ENCODE data around the gene DIP2C.

The DIP2C gene

DNA sequence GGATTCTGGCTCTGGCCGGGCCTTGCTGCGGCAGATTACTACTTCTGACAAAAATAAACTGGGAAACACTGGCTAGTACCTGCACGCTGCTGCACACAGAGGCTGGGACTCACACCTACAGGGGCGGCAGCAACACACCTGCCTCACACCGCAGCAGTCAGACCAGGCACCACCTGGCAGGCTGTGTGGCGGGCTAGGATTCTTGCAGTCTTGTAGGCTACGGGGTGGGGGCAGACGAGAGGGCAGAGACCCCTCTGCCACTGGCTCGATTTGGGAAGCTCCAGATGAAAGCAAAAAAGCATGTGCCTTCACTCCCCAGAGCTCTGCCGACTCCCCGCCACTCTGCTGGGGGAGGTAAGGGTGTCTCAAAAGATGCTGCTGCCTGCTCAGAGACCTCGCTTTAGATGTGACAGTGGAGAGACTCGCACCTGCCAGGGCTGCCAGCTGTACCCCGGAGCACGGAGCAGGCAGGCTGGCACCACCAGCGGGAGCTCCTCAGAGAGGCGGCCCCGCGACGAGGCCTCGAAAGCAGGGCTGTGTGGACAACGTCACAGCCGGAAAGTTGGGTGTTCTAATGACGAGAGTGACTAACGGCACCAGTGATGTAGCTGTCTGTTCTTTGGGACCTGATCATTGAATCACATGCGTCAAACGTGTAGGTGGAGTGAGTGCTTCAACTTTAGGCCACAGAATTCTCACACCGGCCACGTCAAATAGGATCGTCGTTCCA lies 303.7 kb downstream of the DIP2C start:
- CTCF ChIA-PET, result no interaction called here
- H3K27ac ChIP-seq, result no peak overlapping the region
- TF ChIP-seq CTCF (conservative IDR thresholded peaks at IDR 0.05; ENCODE audit: low read depth), result no peak
- no peak for DNase-seq (ENCODE audit: low spot score)
- POLR2A ChIA-PET (ENCODE audit: low non-redundant PET), result no interaction called here

DNA sequence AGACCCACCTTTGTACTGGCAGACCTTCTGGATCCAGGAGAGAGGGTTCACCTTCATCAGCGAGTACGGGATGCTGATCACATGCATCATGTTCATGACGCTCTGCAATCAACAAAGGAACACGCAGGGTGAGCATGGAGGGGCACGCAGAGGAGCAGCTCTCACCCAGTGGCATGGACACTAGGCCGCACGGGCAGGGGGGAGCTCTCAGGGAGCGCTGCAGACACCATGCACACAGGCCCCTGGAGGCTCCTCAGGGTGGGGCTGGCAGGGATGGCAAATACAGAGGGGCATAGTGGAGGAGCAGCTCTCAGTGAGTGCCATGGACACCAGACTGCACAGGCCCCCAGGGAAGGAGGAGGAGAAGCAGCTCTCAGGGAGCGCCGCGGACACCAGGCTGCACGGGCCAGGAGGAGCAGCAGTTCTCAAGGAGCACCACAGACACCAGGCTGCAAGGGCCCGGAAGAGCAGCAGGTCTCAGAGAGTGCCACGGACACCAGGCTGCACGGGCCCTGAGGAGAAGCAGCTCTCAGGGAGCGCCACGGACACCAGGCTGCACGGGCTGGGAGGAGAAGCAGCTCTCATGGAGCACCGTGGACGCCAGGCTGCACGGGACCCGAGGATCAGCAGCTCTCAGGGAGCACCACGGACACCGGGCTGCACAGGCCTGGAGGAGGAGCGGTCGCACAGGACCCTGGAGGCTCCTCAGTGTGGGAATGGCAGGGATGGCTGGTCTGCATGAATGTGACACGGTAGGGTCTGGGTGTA lies 304.7 kb downstream of the DIP2C start:
- TF ChIP-seq CTCF (conservative IDR thresholded peaks at IDR 0.05; ENCODE audit: low read depth), result no peak
- no peak for DNase-seq (ENCODE audit: low spot score)
- no peak overlapping the region for H3K27ac ChIP-seq
- ChIA-PET CTCF (no interaction called here), POLR2A (ENCODE audit: low non-redundant PET) (no interaction called here)

DNA sequence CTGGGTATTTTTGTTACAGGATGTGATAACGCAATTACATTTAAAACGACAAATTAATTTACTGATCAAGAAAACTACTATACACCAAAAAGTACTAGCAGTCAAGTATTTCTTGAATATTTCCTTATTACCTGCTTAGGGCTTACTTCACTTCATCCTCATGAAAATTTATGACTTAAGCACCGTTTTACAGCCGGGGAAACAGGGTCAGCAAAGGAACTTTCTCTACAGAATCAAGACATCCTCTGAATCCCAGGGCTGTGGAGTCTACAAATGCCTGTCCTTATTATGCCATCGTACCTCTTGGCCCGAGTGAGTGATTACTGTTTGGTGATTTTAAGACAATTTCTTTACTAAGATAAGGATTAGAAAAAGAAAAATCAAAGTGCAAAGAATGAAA lies 305.9 kb downstream of the DIP2C start:
- CTCF ChIA-PET, result no interaction called here
- TF ChIP-seq CTCF (conservative IDR thresholded peaks at IDR 0.05; ENCODE audit: low read depth), result no peak
- no peak for DNase-seq (ENCODE audit: low spot score)
- POLR2A ChIA-PET (ENCODE audit: low non-redundant PET), result no interaction called here
- H3K27ac ChIP-seq, result no peak overlapping the region

DNA sequence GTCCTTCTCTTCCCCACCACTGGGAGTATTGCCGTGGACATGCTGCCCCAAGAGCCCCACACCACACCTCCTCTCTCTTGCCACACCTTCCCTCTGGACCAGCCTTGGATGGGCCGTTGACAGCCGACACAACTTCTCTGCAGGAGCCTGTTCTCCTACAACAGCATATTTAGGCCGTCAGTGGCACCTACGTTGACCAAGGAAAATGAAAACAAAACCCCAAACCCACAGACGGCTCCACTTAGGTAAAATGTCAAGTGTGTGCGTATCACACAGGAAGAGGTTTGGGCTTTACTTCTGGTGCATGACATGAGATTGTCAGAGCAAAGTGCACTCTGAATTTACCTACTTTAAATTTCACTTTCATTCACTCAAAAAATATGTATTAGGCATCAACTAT lies 307.7 kb downstream of the DIP2C start:
- no peak overlapping the region for H3K27ac ChIP-seq
- CTCF ChIA-PET, result no interaction called here
- no peak for DNase-seq (ENCODE audit: low spot score)
- TF ChIP-seq CTCF (conservative IDR thresholded peaks at IDR 0.05; ENCODE audit: low read depth), result no peak
- POLR2A ChIA-PET (ENCODE audit: low non-redundant PET), result no interaction called here

DNA sequence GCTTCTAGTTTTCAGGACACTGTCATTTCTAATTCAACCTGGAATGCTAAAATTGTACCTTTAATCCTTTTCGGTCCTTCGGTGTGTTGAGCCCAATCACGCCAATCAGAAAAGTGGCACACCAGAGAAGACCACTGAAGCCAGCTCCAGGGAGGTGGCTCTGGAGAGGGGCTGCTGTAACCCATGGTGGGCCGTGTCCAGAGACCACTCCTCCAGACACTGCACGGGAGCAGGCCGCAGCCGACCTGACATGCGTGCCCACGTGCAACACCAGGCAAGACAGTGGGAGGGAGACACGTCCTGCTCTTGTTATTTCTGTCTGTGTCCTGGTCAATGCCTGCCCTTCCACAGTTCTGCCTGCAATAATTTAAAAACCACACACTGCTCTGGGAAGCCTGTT lies 308.1 kb downstream of the DIP2C start:
- no peak for DNase-seq (ENCODE audit: low spot score)
- ChIA-PET POLR2A (ENCODE audit: low non-redundant PET) (no interaction called here), CTCF (no interaction called here)
- H3K27ac ChIP-seq, result no peak overlapping the region
- TF ChIP-seq CTCF (conservative IDR thresholded peaks at IDR 0.05; ENCODE audit: low read depth), result no peak

GRCh38 chr10:380313-380940 lies 309.0 kb downstream of the DIP2C start:
- TF ChIP-seq CTCF (conservative IDR thresholded peaks at IDR 0.05; ENCODE audit: low read depth), result no peak
- no peak overlapping the region for H3K27ac ChIP-seq
- POLR2A ChIA-PET (ENCODE audit: low non-redundant PET), result no interaction called here
- CTCF ChIA-PET, result no interaction called here
- DNase-seq (ENCODE audit: low spot score), result no peak
